COLO668 (cell line): ENCODE data around the gene WDR18.

Source experiments
- DNase-seq: peaks from one replicate; lab custom pipeline; 2025; ENCODE audit not compliant: unreplicated experiment; lab: John Stamatoyannopoulos, UW

WDR18 gene

DNA sequence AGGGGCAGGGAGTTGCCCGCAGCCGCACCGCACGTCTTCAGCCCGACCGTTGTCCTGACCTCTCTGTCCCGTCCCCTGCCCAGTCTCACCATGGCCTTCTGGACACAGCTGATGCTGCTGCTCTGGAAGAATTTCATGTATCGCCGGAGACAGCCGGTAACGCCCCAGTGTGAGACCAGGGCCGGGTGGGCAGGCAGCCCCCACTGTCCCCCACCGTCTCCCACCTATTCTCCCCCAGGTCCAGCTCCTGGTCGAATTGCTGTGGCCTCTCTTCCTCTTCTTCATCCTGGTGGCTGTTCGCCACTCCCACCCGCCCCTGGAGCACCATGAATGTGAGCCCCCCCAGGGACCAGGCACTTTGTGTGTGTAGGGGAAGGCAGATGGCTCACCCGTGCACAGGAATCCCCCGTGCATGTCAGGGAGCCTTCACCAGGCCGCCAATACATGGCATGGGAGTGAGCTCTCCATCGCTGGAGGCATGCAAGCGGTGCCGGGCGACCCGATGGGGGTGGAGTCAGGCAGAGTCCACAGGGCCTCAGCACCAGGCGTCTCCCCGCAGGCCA, 57.2 kb downstream of the WDR18 start:
- no peak for DNase-seq

GRCh38 chr19:1041835-1042685, 57.9 kb downstream of the WDR18 start:
- no peak for DNase-seq

GRCh38 chr19:1042689-1043511, 58.8 kb downstream of the WDR18 start:
- no peak for DNase-seq
